COR-L47 (cell line): Measurements from ENCODE around the gene MTMR1.

Experiments
- DNase-seq: peaks from one replicate; lab custom pipeline; 2025; lab: John Stamatoyannopoulos, UW

The MTMR1 gene

DNA sequence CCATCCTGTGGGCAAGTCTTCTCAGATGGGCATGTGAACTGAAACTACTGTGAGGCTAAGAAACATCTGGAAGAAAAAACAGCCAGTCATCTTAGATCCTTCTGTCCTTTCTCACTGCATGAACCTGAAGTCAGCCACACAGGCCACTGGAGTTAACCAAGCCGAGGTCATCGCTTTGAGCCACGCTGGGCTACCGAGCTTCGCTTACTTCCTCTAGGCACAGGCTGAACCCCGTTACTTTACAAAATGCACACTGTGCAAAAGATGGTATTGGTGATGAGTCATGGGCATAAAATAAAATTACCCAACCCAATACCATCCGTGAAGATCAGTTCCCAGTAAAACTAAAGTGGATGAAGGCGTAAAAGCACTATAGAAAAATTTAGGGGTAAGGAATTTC lies 86.2 kb downstream of the MTMR1 start:
- no peak for DNase-seq

DNA sequence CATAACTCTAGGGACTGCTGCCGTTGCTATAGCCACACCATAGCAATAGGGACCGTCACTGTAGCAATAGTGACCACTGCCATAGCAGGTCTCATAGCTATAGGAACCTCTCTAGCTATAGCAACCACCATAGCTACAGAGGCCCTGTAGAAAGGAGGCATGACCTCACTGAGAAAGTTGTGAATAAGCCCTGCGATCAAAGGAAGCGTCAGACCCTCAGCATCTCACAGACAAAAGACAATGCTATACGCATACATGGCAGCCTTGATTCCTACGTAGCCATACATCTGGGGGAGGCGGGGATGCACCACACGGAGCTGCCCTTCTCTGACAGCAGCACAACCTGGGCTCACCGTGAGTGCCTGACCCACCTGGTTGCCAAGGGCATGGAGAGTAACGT lies 88.5 kb downstream of the MTMR1 start:
- no peak for DNase-seq

DNA sequence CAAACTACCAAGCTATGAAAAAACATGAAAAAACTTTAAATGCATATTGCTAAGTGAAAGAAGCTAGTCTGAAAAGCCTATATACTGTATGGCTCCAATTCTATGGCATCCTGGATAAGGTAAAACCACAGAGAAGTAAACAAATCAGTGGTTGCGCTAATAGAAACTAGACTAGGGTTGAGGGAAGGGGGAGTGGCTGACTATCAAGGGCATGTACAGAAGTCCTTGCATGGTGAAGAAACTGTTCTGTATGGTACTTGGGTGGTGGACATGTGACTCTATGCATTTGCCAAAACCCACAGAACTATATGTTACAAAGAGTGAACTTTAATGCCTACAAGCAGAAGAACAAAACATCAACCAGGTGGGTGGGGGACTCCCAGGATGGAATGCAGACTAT lies 96.8 kb downstream of the MTMR1 start:
- no peak for DNase-seq

GRCh38 chrX:150792949-150793527 lies 99.8 kb downstream of the MTMR1 start:
- no peak for DNase-seq

GRCh38 chrX:150805736-150806135 lies 112.5 kb downstream of the MTMR1 start:
- DNase-seq = no peak

- DNase-seq = no peak
Measured at GRCh38 chrX:150806827-150807226, 113.6 kb downstream of the MTMR1 start.

DNA sequence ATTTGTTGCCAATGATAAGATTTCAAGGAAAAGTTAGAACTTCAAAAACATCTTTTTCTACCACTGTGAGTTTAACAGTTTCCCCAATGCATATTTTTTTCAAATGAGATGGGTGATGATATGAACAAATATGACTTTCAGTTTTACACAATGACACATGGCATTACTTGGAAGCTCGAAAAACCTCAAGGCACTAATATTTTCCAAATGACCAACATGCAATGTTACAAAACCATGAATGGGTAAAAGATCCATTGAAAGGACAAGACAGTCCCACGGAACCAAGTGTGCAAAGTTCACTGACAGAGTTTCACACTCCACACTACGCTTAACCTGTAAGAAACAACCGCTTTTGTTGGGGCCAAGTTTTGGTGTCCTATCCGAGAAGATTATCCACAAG lies 120.7 kb downstream of the MTMR1 start:
- DNase-seq = no peak
